H1 (cell line): Measurements from ENCODE around the gene DMWD. TPM values are rescaled to one million over a fixed set of nuclear protein-coding genes. Genes with fewer than 3 reads are reported as not detected.

Experiments
- KDM1A ChIP-seq: fragments of 200-600, 300-600 bp; sonication (generic); IDR thresholded peaks from 2 replicates; pipeline ENCODE4 v1.7.1; 2016; ENCODE audit warnings: mild to moderate bottlenecking, low read length, borderline replicate concordance
- polyA plus RNA-seq, 7 experiments: library from polyadenylated mRNA; depleted of rRNA in 3 of 7; stranded (reverse) in 5 of 7; unstranded in 2 of 7; fragments of >200 nt in 5 of 7; fragments of 200-250 nt in 2 of 7; gene quantifications; 1 replicate in 5 of 7; 2 replicates in 1 of 7; 4 replicates in 1 of 7; pipeline versions ENCODE4 v1.2.1 to v1.2.3, GENCODE V29; 2011 to 2013; ENCODE audit warnings: missing spikeins in 2 of 7, mixed read lengths in 2 of 7
- total RNA-seq: library from RNA; stranded (reverse); fragmentation: NEBNext Ultra II Directional; extraction: Animal tissue kit (Norgen Biotek cat#: 25700); gene quantifications from 2 replicates; pipeline ENCODE4 v1.2.1, GENCODE V29; 2021

The DMWD gene
- total and polyA plus RNA-seq, 2 of the 8 experiments (the other 6 are each of a cell fraction or from before 2014, with no cell fraction given): 13.6 to 41.0 TPM

GRCh38 chr19:45804140-45804958, 11.7 kb upstream of the DMWD start (continued):
- TF ChIP-seq KDM1A: no peak
- TF ChIP-seq, all 59 proteins: peak for 0
